LNCaP clone FGC (cell line): ENCODE data around the gene ARMH2.

ENCODE experiments used
- DNase-seq: peaks from one replicate; pipeline ENCODE4 v3.0.0-alpha.2; 2011; ENCODE audit warnings: low read depth
- H3K4me3 ChIP-seq: 2 replicates; pipeline ENCODE4 v1.5.1; 2011; ENCODE audit warnings: mild to moderate bottlenecking, low read depth, low read length, control low read depth
- TF ChIP-seq, protein P1 (sequence below): IDR thresholded peaks from 2 replicates; pipeline ENCODE4 v1.5.1; 2012; ENCODE audit warnings: mild to moderate bottlenecking; ENCODE audit not compliant: control insufficient read depth, insufficient read depth; ENCODE audit errors: extremely low read depth

Gene ARMH2

GRCh38 chr6:24798740-24799540 lies at the start of gene ARMH2:
TSS of gene ARMH2 (minus strand) at chr6:24798917. CDS start at chr6:24798857, 60 bp downstream.
- H3K4me3 ChIP-seq, result no peak within 1 kb of the TSS
- TF ChIP-seq, protein P1, sequence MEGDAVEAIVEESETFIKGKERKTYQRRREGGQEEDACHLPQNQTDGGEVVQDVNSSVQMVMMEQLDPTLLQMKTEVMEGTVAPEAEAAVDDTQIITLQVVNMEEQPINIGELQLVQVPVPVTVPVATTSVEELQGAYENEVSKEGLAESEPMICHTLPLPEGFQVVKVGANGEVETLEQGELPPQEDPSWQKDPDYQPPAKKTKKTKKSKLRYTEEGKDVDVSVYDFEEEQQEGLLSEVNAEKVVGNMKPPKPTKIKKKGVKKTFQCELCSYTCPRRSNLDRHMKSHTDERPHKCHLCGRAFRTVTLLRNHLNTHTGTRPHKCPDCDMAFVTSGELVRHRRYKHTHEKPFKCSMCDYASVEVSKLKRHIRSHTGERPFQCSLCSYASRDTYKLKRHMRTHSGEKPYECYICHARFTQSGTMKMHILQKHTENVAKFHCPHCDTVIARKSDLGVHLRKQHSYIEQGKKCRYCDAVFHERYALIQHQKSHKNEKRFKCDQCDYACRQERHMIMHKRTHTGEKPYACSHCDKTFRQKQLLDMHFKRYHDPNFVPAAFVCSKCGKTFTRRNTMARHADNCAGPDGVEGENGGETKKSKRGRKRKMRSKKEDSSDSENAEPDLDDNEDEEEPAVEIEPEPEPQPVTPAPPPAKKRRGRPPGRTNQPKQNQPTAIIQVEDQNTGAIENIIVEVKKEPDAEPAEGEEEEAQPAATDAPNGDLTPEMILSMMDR, result no peak

DNA sequence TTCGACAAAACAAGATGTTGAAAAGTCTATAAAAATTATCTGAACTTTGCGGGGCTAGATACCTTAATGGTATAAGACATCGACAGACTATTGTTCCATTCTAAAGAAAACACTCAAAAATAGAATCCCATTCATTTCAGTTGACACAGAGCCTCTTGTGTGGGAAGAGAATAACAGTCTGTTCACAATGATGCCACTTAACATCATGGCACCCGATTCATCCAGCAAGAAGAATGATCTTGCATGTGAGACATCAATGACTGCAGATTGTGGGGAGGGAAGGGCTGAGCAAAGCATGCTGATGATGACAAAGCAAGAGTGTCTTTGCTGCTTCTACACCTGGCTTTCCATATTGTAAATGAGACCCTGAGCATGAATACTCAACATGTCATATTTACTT lies 49.7 kb upstream of the ARMH2 start:
- H3K4me3 ChIP-seq, result no peak overlapping the region
- no peak for DNase-seq
- TF ChIP-seq, protein P1, result no peak

More at GRCh38 chr6:24798740-24799540, at the start of gene ARMH2:
- DNase-seq, result no peak

DNA sequence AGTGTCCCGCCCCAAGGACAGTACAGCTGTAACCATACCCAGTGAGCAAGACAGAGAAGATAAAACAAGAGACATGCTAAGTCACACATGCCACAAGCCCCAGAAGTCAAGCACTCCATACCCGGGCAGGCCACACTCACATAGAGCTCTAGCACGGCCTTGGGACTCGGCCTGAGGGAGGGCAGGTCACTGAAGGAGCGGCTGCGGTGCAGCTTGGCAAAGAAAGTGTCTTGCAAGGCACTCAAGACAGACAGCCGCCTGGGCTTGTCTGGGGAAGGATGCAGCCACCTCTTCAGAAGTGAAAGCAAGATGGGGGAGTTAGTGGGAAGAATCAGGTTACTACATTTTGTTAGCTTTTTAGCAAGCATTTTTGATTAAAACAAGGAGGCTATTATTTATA lies 48.7 kb upstream of the ARMH2 start:
- TF ChIP-seq, protein P1, result no peak
- DNase-seq, result no peak
- no peak overlapping the region for H3K4me3 ChIP-seq

- TF ChIP-seq, protein P1, result no peak
- no peak overlapping the region for H3K4me3 ChIP-seq
- DNase-seq, result no peak
Measured at GRCh38 chr6:24845578-24845977, 46.9 kb upstream of the ARMH2 start.

GRCh38 chr6:24844903-24845302 lies 46.2 kb upstream of the ARMH2 start:
- no peak for DNase-seq
- H3K4me3 ChIP-seq, result no peak overlapping the region
- TF ChIP-seq, protein P1, result no peak

DNA sequence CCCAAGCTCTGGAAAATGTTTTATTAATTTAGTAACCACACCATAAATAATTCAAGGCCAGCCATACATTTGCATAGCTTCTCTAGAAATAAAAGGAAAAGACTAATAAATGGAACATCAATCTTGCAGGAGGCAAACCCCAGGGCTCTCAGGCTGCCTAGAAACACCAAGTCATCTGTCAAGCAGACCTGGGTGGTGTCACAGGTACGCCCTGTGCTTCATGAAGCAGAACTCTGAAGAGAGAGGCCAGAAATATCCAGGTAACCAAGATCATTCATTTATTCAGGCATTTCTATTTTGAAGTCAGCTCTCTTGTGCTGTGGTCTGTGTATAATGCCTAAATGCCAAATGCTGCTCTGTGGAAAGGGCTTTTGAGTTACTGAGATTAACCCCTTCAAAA lies 45.3 kb upstream of the ARMH2 start:
- no peak overlapping the region for H3K4me3 ChIP-seq
- TF ChIP-seq, protein P1, result no peak
- no peak for DNase-seq

DNA sequence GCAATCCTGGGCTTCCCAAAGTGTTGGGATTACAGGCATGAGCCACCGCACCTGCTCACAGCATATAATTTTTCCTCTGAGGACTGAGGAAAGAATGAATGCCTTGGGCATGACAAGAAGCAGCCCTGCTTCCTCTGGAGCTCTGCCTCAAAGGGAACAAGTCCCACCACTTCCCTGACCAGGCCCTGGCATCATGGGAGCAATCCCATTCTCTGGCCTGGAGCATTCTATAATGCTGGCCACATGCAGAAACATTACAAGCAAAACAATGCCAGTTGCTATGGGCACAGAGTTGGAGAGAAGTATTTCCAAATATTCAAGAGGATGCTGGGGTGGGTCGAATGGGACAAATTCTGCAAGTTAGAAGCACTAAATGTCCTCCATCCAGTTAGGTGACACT lies 41.5 kb upstream of the ARMH2 start:
- no peak overlapping the region for H3K4me3 ChIP-seq
- TF ChIP-seq, protein P1, result no peak
- DNase-seq, result no peak
